Motor neuron (in vitro differentiated cells): ENCODE results near the gene RPTOR. TPM values are rescaled to one million over a fixed set of nuclear protein-coding genes. Genes with fewer than 3 reads are reported as not detected.

Experiments
- ATAC-seq, 8 experiments: fragments of 200-7000 bp; cut with Tn5 transposase; replicated peaks in 6 of 8; 2 replicates each; pipeline ENCODE4 v1.8.0; 2021; ENCODE audit warnings: mild to moderate bottlenecking in 8 of 8, moderate library complexity in 8 of 8
- H3K27ac ChIP-seq, 2 donors: fragments of 250-450 bp; sonication (Bioruptor Pico); 2 replicates each; pipeline ENCODE4 v1.9.0; 2021; ENCODE audit warnings: antibody characterized with exemption in 2 of 2, mild to moderate bottlenecking in 2 of 2, moderate library complexity in 1 of 2
- H3K4me1 ChIP-seq, 2 donors: fragments of 250-450 bp; sonication (Bioruptor Pico); replicated peaks in 1 of 2; 2 replicates each; pipeline ENCODE4 v1.6.1; 2021; ENCODE audit warnings: antibody characterized with exemption in 2 of 2, mild to moderate bottlenecking in 2 of 2, moderate library complexity in 1 of 2
- H3K4me3 ChIP-seq, 5 donors: fragments of 250-450 bp; sonication (Bioruptor Pico); 2 replicates each; pipeline ENCODE4 v1.9.0; 2021; ENCODE audit warnings: antibody characterized with exemption in 5 of 5, mild to moderate bottlenecking in 5 of 5, moderate library complexity in 4 of 5
- WGBS, 10 experiments: fragments of 450-650 bp; shearing (Covaris generic); methylation state at CpG; one replicate each; pipeline ENCODE4 v1.0.0; 2022; 5-methylcytosine and 5-hydroxymethylcytosine counted together
- in situ Hi-C, 9 experiments: fragments of 400-800 bp; cut with MboI; loops; one replicate each; pipeline ENCODE4 v1.15.0; 2021; ENCODE audit warnings: low sequenced_read_pairs in 9 of 9, low pct_unique_long_range_greater_than_20kb in 2 of 9; ENCODE audit not compliant: unreplicated experiment in 9 of 9
- total RNA-seq, 8 experiments: library from RNA; unstranded; fragments of 300-600 nt; gene quantifications; 2 replicates each; pipeline versions ENCODE4 v1.2.3 to v1.2.4, GENCODE V29; 2022

The RPTOR gene
- total RNA-seq, 8 experiments from 2014 or later = 15.6 to 53.3 (median 19.2) TPM

DNA sequence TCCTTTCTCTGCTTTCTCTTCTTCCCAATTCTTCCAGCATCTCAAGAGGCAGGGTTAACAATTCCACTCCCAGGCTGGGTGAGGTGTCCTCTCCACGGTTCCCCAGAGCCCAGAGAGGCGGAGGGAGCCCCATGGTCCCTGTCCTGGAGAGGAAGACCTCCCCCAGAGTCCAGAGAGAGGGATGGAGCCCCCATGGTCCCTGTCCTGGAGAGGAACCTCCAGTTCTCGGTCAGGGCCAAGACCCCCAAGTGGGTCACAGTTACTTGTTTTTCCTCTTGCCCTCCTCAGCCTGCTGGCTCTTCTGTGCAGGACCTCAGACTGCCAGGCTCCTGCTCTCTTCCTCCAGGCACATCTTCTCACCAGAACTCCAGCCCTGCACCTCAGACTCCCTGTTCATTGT is 135.2 kb downstream of the RPTOR start:
- Histone ChIP-seq H3K27ac (no peak overlapping the region), H3K4me3 (no peak overlapping the region), H3K4me1 (peaks cover 14 to 24% of the 10 kb centered on the region in 2 donors)
- in situ Hi-C loops = no loop called here
- ATAC-seq = no peak
- WGBS, 10 experiments = 40 to 100% (median 100%) methylated on average over 1 to 3 of the region's 3 CpGs; no CpG with 5 or more reads in 3 of the 10 experiments

DNA sequence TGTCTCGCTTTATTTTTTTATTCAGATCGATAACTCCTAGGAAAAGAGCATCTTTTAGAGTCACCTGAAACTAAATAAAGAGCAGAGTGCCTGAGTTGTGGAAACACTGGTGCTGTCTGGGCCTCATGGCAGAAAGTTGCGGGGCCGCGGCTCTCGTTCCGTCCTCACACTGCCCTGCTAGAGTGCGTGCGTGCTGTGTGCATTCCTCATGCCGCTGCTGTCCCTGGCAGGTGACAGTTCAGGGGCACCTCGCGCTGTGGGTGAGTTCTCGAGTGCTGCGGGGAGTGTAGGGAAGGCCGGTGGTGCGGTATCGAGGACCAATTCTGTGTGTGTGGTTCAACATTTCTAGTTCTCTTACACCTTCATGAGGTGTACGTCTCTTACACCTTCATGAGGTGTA is 136.6 kb downstream of the RPTOR start:
- 80 to 100% (median 95%) methylated on average over 1 to 12 of the region's 18 CpGs; no CpG with 5 or more reads in 3 of the 10 experiments for WGBS, 10 experiments
- Histone ChIP-seq H3K4me3 (no peak overlapping the region), H3K27ac (no peak overlapping the region), H3K4me1 (peaks cover 14 to 24% of the 10 kb centered on the region in 2 donors)
- in situ Hi-C loops = no loop called here
- no peak for ATAC-seq

DNA sequence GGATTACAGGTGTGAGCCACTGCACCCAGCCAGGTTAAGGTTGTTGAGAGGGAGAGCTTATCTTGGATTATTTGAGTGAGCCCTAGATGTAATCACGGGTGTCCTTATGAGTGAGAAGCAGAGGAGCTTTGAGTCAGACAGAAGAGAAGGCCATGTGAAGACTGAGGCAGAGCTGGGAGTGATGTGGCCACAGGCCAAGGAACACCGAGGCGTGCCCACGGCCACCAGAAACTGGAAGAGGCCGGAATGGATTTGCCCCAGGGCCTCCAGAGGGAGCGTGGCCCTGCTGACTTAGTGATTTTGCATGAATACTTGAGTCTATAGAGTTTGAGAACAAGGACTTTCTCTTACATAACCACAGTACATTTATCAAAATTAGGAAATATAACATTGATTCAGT is 137.7 kb downstream of the RPTOR start:
- in situ Hi-C loops = no loop called here
- Histone ChIP-seq H3K4me3 (no peak overlapping the region), H3K4me1 (peaks cover 14 to 24% of the 10 kb centered on the region in 2 donors), H3K27ac (no peak overlapping the region)
- 57 to 100% (median 93%) methylated on average over 1 to 4 of the region's 6 CpGs; no CpG with 5 or more reads in 2 of the 10 experiments for WGBS, 10 experiments
- peak in 3 of 8 experiments; percentile 56 to 91 (median 78) for ATAC-seq

DNA sequence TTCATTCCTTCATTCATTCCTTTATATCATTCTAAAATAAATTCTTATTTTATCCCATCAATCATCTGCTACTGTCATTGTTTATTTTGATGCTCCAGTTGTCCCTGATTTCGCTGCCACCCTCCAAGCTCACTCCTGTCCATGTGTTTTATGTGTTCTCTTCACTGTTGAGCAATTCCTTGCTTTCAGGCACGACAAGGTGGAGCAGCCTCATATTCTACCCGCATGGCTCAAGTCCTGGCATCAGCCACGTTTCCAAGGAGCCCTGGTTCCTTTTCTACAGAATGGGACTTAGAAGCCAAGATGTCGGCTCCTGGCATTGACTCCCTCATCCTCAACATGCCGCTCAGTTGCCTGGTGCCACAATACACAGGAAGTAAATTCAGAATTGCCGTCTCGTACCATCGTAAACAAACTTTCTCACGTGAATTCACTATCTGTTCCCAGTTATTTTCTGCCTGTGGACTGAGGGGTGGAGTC is 139.0 kb downstream of the RPTOR start:
- Histone ChIP-seq H3K27ac (no peak overlapping the region), H3K4me3 (no peak overlapping the region), H3K4me1 (peaks cover 11 to 17% of the 10 kb centered on the region in 2 donors)
- peak in 1 of 8 experiments; percentile 79 for ATAC-seq
- in situ Hi-C loops = no loop called here
- 58 to 100% (median 88%) methylated on average over 1 to 10 of the region's 10 CpGs for WGBS, 10 experiments

DNA sequence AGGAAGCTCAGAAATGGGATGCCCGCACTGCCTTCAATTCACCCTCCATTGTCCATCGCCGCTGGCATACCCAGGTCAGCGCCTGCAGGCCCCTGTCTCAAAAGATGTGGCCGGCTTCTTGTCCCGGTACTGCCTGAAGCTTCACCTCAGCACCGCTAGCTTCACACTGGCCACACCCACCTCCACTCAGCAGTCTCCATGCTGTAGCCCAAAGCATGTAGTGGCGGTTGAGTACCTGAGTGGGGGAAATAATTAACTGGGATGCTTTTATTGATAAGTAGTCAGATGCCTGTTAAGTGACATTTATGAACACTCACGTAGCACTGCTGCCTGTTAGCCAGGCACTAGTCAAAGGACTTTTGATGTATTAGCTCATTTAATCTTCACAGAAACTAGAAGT is 143.2 kb downstream of the RPTOR start:
- in situ Hi-C loops = no loop called here
- Histone ChIP-seq H3K4me3 (no peak overlapping the region), H3K27ac (no peak overlapping the region), H3K4me1 (peaks cover 12 to 20% of the 10 kb centered on the region in 2 donors)
- ATAC-seq = no peak
- 80 to 100% (median 100%) methylated on average over 1 to 3 of the region's 9 CpGs; no CpG with 5 or more reads in 1 of the 10 experiments for WGBS, 10 experiments

DNA sequence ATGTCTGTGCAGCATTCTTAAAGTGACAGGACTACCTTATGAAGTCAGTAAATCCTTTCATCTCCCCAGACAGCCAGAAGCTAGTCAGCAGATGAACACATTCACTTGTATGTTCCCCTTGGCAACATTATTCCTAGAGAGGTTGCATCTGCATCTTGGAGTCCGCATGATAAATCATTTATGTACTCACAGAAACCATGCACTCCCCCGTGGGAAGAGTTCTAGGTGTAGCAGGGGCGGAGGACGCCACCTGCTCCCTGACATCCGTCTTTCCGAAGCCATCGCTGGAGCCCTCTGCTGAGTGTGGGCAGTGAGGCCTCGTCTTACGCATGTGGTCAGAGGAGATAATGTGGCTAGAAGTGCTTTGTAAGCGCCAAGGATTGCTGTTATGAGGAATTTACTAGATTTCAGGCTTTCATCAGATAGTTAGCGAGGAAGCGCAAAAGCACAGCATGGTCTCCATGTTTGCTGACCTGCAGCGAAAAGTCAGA is 144.5 kb downstream of the RPTOR start:
- ATAC-seq = peak; percentile 48 to 98 (median 94)

DNA sequence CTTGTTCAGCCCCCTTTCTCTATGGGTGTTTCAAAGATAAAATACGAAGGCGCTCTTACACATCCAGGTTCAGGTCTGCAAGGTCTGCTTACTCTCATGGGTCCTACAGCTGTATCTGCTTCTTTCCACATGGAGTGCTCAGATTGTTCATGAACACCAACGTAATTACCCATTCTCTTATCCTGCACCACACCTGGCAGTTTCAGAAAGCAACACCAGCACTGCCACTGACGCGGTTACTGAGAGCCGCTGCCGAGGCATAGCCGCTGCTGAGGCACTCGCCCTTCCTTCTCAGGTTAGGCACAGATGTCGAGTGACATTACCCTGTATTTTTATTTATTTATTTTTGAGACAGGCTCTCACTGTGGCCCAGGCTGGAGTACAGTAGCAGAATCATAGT is 147.1 kb downstream of the RPTOR start:
- 80 to 100% (median 96%) methylated on average over 1 to 8 of the region's 10 CpGs; no CpG with 5 or more reads in 3 of the 10 experiments for WGBS, 10 experiments
- Histone ChIP-seq H3K4me1 (peaks cover 30 to 44% of the 10 kb centered on the region in 2 donors), H3K4me3 (no peak overlapping the region), H3K27ac (no peak overlapping the region)
- in situ Hi-C loops = no loop called here
- ATAC-seq = no peak

More for the DNA sequence above, 144.5 kb downstream of the RPTOR start:
- in situ Hi-C loops = no loop called here
- Histone ChIP-seq H3K4me3 (no peak overlapping the region), H3K27ac (peak overlapping the region; percentile 73 to 74), H3K4me1 (peaks cover 14 to 23% of the 10 kb centered on the region in 2 donors)
- WGBS, 10 experiments = 51 to 100% (median 83%) methylated on average over 1 to 13 of the region's 13 CpGs

DNA sequence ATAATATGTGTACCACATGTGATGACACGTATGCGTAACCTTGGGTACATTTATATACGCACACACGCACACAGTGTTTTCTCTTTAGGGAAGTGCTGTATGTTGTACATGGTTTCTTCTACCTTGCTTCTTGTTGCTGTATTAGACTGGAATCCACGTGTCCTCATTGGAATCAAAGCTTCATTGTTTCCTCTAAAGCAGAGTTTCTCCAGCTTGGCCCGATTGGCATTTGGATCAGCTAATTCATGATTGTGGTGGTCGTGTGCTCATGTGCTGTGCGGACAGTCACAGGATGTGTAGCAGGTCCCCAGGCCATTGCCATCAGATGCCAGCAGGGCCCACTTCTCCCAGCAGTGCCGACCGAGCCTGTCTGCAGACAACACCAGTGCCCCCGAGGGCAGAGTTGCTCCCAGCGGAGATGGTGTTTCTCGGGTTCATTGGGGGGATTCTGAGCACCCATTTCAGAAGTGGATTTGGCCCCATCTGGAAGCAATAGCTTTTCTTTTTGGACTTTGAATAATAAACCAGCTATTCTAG is 148.4 kb downstream of the RPTOR start:
- Histone ChIP-seq H3K27ac (no peak overlapping the region), H3K4me3 (no peak overlapping the region), H3K4me1 (peaks cover 34 to 45% of the 10 kb centered on the region in 2 donors)
- in situ Hi-C loops = no loop called here
- no peak for ATAC-seq
- 80 to 100% (median 90%) methylated on average over 1 to 12 of the region's 13 CpGs for WGBS, 10 experiments

DNA sequence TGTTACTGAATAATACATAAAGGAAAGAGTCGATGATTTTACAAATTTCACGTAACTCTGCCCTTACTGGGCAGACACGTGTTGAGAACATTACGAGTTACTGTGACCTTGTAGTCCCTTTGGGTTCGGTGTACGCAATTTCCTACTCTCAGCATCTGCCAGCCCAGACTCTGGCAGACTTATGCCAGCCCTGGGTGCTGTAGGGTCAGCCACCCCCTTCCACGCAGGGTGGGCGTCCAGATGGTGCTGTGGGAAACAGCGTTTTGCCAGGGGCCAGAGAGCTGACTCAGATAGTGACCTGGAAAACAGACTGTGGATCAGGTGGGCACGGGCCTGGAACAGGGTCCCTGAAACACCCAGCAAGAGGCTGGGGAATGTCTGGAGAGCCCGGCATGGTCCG is 148.9 kb downstream of the RPTOR start:
- ATAC-seq = no peak
- WGBS, 10 experiments = 0 to 100% (median 93%) methylated on average over 1 to 9 of the region's 12 CpGs; no CpG with 5 or more reads in 2 of the 10 experiments
- Histone ChIP-seq H3K4me1 (peaks cover 37 to 48% of the 10 kb centered on the region in 2 donors), H3K27ac (no peak overlapping the region), H3K4me3 (no peak overlapping the region)
- in situ Hi-C loops = no loop called here

DNA sequence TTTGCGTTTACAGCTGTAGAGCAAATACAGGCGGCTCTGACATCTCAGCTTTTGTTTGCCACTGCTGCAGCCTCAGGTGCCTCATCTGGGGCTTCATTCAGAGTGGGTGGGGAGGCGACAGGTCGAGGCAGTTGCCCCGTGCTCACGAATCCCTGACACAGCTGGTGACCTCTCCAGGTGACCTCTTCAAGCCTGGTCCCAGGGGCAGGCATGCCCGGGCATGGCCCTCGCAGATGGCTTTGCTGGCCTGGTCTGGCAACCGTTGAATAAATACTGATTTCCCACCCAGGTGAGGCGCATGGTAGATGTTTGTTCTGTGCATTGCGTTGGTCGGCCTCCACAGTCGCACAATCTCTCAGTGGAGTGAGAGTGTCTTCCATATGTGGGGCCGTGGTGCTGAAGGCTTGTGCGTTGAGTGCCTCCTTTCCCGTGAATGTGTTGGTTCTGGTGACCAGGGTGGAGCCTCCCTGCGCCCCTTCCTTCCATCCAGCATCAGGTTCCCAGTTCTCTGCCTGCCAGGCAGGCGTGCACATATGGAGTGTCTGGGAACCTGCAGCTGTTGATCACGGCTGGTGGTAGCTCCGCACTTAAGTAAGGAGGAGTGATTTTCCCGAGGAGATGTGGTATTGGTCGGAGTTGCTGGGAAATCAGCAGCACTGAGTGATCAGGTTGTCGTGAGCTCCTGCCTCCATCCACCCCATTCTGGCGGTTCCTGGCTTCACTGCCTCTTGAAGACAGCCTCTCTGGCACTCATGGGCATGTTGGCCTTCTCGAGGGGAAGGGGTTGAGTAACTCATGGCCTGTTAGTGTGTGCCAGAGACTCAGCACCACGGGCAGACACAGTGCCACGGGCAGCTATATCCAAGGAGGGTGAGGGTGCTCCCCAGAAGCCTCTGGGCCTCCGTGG is 149.7 kb downstream of the RPTOR start:
- WGBS, 10 experiments = 58 to 100% (median 80%) methylated on average over 1 to 11 of the region's 28 CpGs
- no peak for ATAC-seq
- Histone ChIP-seq H3K4me1 (peaks cover 34 to 44% of the 10 kb centered on the region in 2 donors), H3K27ac (no peak overlapping the region), H3K4me3 (no peak overlapping the region)
- in situ Hi-C loops = no loop called here

DNA sequence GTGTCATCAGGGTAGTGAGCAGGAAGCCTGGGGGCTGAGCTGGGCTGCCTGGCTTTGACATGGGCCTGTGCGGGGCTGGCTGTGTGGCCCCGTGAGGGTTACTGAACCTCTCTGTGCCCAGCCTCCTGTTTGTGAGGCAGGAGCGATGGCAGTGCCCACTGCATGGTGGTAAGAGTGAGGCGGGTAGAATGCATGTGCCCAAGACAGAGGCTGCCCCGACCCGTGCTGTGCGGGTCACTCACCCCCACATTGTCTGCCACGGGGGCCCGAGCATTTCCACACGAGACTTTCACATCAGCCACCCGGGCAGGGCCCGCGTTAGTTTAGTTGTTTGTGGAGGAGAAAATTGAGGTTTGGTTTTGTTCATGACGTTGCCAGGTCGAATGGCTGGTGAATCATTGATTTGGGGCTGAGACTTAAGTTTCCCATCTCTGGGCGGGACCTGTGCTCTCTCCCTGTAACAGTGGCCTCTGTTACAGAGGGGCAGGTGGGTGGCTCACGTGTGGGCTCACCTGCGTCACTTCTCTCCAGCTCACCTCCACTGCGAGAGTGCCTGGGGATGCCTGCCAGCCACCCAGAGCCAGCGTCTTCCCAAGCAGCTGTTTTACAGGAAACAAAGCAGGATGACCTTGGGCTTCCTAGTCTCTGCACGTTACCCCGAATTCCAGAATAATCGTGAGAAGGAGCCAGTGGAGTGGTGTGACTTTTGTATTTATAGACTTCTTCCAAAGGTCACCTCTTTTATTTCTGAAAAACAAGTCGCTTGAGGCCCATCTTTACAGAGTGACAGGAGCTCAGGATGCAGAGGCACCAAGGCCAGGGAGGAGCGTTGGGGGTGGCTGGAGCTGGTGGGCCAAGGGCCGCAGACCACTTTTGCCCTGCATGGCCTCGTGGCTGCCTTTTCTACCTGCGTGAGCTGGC is 150.6 kb downstream of the RPTOR start:
- no peak for ATAC-seq
- Histone ChIP-seq H3K27ac (no peak overlapping the region), H3K4me3 (no peak overlapping the region), H3K4me1 (peaks cover 32 to 35% of the 10 kb centered on the region in 2 donors)
- in situ Hi-C loops = no loop called here
- 64 to 100% (median 81%) methylated on average over 2 to 10 of the region's 28 CpGs; no CpG with 5 or more reads in 3 of the 10 experiments for WGBS, 10 experiments

DNA sequence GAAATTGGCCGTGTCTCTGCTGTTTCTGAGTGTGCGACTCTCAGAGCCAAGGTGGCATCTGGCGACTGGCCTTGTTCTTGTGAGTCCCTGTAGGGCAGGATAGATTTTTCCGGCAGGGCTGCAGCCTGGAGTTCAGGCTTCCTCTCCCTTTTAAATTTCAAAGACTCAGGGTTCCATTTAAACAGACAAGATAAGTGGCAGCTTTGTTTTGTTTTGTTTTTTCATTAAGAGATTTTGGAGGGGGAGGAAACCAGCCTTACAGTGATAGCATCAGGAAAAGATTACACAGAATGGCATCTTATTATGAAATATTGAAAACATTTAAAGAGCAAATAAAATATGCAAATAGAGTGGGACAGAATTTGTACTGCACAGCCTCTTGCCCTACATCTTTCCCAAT is 151.3 kb downstream of the RPTOR start:
- Histone ChIP-seq H3K27ac (no peak overlapping the region), H3K4me3 (no peak overlapping the region), H3K4me1 (peaks cover 32 to 36% of the 10 kb centered on the region in 2 donors)
- 20 to 86% (median 77%) methylated on average over 1 to 4 of the region's 4 CpGs; no CpG with 5 or more reads in 4 of the 10 experiments for WGBS, 10 experiments
- no peak for ATAC-seq
- in situ Hi-C loops = no loop called here
